Fibroblast of mammary gland (primary cell): ENCODE data around the gene AMELY.
"Not testable (repeated sequence)": the region's sequence is repeated elsewhere in the genome, so short reads cannot be mapped to it uniquely, and the experiment has no call there.

Experiments
- DNase-seq: peaks from one replicate; pipeline ENCODE4 v3.0.0-alpha.2; 2010; ENCODE audit warnings: low read depth
- H3K4me3 ChIP-seq: 2 replicates; pipeline ENCODE4 v1.5.1; 2011; ENCODE audit warnings: low read depth, mild to moderate bottlenecking, low read length, moderate library complexity; ENCODE audit not compliant: control insufficient read depth
- CTCF ChIP-seq: conservative IDR thresholded peaks from 2 replicates; pipeline ENCODE4 v1.5.1; 2011; ENCODE audit warnings: low read depth, low read length, inconsistent platforms; ENCODE audit not compliant: control insufficient read depth, insufficient read depth

Gene AMELY

DNA sequence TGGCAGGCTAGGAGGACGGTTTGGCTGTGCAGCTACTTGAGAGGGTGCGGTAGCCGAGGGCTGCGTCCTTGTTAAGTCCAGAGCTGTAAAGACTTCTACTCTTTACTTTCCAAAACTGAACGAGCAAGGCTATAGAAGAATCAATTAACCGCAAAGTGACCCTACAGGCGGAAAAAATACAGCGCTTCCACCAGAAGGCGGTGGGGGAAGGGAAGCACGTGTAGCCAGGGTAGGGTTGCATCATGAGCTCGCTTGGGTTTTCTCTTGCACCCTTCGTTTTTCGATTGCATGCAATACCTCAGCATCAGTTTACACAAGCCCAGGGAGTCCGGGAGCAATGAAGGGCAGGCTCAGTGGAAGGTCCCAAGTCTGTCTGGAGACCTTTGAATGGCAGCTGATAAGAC, 2.4 kb downstream of the AMELY start:
- no peak for DNase-seq
- TF ChIP-seq CTCF: no peak
- H3K4me3 ChIP-seq: no peak overlapping the region

DNA sequence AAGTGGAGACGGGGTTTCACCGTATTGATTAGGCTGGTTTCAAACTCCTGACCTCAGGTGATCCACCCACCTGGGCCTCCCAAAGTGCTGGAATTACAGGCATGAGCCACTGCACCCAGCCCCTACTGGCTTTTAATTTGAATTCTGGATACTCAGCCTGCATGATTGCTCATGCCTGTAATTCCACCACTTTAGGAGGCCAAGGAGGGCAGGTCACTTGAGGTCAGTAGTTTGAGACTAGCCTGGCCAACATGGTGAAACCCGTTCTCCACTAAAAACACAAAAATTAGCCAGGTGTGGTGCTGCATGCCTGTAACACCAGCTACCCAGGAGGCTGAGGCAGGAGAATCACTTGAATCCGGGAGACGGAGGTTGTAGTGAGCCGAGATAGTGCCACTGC, 3.5 kb downstream of the AMELY start:
- DNase-seq, H3K4me3 ChIP-seq: not testable (repeated sequence)

- no peak for DNase-seq
- no peak overlapping the region for H3K4me3 ChIP-seq
- no peak for TF ChIP-seq CTCF
These were observed 4.0 kb downstream of the AMELY start for GRCh38 chrY:6907591-6907990.

DNA sequence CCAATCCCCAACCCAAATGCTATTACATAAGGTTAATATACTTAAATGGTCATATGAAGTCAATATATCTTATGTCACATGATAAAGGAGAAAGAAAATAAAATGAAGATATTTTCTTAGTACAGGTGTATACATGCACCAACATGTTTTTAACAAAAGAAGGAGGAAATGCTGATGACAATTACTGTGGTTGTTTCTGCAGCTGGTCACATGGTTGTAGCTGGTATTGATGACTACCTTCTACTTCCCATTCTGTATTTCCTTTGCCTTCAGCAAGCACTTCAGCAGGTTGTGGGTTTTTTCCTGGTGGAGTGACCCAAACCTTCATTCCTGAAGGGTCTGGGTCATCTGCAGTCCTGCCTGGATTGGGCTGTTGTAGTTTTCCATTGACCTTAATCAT, 9.4 kb downstream of the AMELY start:
- DNase-seq, H3K4me3 ChIP-seq: not testable (repeated sequence)

GRCh38 chrY:6895236-6895635, 16.3 kb downstream of the AMELY start:
- TF ChIP-seq CTCF: no peak
- DNase-seq: no peak
- no peak overlapping the region for H3K4me3 ChIP-seq

- no peak for TF ChIP-seq CTCF
- H3K4me3 ChIP-seq: no peak overlapping the region
- DNase-seq: no peak
These were observed 17.1 kb downstream of the AMELY start for GRCh38 chrY:6894496-6894895.

DNA sequence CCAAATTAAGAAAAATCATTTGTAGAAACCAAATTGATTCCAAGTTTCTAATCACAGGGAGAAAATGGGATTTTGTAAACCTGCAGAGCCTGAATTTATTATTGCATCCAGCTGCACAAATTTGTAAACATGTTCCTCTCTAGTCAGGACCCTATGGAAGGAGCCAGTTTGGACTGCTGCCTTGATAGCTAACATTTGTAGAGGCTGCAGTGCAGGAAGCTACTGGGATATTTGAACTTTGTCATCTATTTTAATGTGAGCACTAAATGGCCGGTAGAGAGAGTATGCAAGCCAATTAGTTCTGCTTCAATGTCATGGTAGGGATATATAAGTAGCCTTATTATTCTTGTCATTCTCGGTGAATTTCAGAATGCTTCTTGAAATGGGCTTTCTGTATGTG, 62.2 kb downstream of the AMELY start:
- no peak for DNase-seq

DNA sequence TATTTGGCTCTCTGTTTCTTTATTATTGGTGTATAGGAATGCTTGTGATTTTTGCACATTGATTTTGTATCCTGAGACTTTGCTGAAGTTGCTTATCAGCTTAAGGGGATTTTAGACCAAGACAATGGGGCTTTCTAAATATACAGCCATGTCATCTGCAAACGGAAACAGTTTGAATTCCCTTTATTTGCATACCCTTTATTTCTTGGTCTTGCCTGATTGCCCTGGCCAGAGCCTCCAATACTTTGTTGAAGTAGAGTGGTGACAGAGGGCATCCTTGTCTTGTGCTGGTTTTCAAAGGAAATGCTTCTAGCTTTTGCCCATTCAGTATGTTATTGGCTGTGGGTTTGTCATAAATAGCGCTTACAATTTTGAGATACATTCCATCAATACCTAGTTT, 68.9 kb downstream of the AMELY start:
- DNase-seq, H3K4me3 ChIP-seq: not testable (repeated sequence)

More for the DNA sequence above, 62.2 kb downstream of the AMELY start:
- no peak overlapping the region for H3K4me3 ChIP-seq
- TF ChIP-seq CTCF: no peak
